Ishikawa (cell line): ENCODE results near the gene HSPH1.

ENCODE experiments used
- CEBPB ChIP-seq: IDR thresholded peaks from 2 replicates; pipeline ENCODE4 v1.6.1; 2012
- CREB1 ChIP-seq: IDR thresholded peaks from 2 replicates; pipeline ENCODE4 v1.6.1; 2012; ENCODE audit warnings: low read depth
- EGR1 ChIP-seq: IDR thresholded peaks from 2 replicates; pipeline ENCODE4 v1.6.1; 2012
- EP300 ChIP-seq: IDR thresholded peaks from 2 replicates; pipeline ENCODE4 v1.6.1; 2012; ENCODE audit warnings: borderline replicate concordance
- FOXM1 ChIP-seq: IDR thresholded peaks from 2 replicates; pipeline ENCODE4 v1.6.1; 2012; ENCODE audit warnings: low read depth, borderline replicate concordance
- MAX ChIP-seq: IDR thresholded peaks from 2 replicates; pipeline ENCODE4 v1.6.1; 2012
- NFIC ChIP-seq: IDR thresholded peaks from 2 replicates; pipeline ENCODE4 v1.6.1; 2012
- RAD21 ChIP-seq: IDR thresholded peaks from 2 replicates; pipeline ENCODE4 v1.6.1; 2012; ENCODE audit warnings: low read depth
- TAF1 ChIP-seq: IDR thresholded peaks from 2 replicates; pipeline ENCODE4 v1.6.1; 2012; ENCODE audit warnings: low read depth, mild to moderate bottlenecking
- TCF12 ChIP-seq: IDR thresholded peaks from 2 replicates; pipeline ENCODE4 v1.6.1; 2012; ENCODE audit warnings: low read depth
- TEAD4 ChIP-seq: IDR thresholded peaks from 2 replicates; pipeline ENCODE4 v1.6.1; 2012
- USF1 ChIP-seq: IDR thresholded peaks from 2 replicates; pipeline ENCODE4 v1.6.1; 2012
- YY1 ChIP-seq: IDR thresholded peaks from 2 replicates; pipeline ENCODE4 v1.6.1; 2012; ENCODE audit warnings: low read depth
- ZBTB7A ChIP-seq: IDR thresholded peaks from 2 replicates; pipeline ENCODE4 v1.6.1; 2012; ENCODE audit warnings: low read depth
- TF ChIP-seq, protein P1 (sequence below): IDR thresholded peaks from 2 replicates; pipeline ENCODE4 v1.6.1; 2012; ENCODE audit warnings: low read depth, mild to moderate bottlenecking

The HSPH1 gene

DNA sequence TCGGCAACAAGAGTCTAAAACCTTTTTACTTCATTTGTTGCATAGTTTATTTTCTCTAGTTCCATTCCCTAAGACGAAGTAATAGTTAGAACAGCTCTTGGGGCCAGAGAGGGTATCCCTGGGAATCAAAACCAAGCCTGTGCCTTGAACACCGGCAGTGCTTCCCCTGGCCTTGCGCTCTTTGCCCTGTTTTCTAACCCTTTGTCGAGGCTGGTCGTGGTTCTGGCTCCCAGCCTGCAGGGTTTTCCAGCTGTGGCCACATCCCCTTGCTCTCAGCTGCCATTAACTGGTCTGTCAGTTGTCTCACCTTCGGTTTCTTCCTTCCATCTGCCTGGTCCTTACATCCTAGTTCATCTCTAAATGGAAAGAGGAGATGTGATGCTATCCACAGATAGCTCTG, 61.0 kb downstream of the HSPH1 start:
- no peak for TF ChIP-seq MAX
- TF ChIP-seq NFIC = no peak
- no peak for TF ChIP-seq ZBTB7A
- TF ChIP-seq EGR1 = no peak
- TF ChIP-seq CREB1 = no peak
- no peak for TF ChIP-seq RAD21
- TF ChIP-seq FOXM1 = no peak

- TF ChIP-seq MAX = no peak
- TF ChIP-seq EP300 = no peak
- no peak for TF ChIP-seq YY1
- no peak for TF ChIP-seq TAF1
- no peak for TF ChIP-seq USF1
- TF ChIP-seq NFIC = no peak
- TF ChIP-seq, protein P1, sequence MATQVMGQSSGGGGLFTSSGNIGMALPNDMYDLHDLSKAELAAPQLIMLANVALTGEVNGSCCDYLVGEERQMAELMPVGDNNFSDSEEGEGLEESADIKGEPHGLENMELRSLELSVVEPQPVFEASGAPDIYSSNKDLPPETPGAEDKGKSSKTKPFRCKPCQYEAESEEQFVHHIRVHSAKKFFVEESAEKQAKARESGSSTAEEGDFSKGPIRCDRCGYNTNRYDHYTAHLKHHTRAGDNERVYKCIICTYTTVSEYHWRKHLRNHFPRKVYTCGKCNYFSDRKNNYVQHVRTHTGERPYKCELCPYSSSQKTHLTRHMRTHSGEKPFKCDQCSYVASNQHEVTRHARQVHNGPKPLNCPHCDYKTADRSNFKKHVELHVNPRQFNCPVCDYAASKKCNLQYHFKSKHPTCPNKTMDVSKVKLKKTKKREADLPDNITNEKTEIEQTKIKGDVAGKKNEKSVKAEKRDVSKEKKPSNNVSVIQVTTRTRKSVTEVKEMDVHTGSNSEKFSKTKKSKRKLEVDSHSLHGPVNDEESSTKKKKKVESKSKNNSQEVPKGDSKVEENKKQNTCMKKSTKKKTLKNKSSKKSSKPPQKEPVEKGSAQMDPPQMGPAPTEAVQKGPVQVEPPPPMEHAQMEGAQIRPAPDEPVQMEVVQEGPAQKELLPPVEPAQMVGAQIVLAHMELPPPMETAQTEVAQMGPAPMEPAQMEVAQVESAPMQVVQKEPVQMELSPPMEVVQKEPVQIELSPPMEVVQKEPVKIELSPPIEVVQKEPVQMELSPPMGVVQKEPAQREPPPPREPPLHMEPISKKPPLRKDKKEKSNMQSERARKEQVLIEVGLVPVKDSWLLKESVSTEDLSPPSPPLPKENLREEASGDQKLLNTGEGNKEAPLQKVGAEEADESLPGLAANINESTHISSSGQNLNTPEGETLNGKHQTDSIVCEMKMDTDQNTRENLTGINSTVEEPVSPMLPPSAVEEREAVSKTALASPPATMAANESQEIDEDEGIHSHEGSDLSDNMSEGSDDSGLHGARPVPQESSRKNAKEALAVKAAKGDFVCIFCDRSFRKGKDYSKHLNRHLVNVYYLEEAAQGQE = no peak
Measured at GRCh38 chr13:31096654-31097302, 64.9 kb downstream of the HSPH1 start.

DNA sequence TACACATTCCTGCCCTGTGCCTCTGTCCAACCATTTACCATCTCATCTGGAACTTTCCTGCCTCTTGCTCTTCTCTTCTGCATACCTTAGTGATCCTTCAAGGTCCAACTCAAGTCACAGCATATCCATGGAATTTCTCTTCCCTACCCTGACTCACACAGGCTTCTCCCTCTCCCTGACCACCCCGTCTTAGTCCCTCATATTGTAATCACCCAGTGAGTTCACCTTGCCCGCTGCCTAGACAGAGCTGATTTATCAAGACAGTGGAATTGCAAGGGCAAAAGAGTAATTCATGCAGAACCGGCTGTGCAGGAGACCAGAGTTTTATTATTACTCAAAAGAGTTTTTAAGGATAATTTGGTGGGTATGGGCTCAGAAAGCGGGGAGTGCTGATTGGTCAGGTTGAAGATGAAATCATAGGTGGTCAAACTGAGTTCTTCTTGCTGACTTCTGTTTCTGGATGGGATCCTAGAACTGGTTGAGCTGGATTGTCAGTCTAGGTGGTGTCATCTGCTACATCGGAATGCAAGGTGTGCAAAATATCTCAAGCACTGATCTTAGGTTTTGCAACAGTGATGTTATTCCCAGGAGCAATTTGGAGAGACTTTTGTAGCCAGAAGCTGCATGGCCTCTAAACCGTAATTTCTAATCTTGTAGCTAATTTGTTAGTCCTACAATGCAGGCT, 67.2 kb downstream of the HSPH1 start:
- TF ChIP-seq USF1 (no peak), EP300 (no peak), RAD21 (no peak), ZBTB7A (no peak), TCF12 (no peak), NFIC (no peak), TAF1 (no peak), EGR1 (no peak), TEAD4 (no peak), CEBPB (no peak), MAX (no peak), CREB1 (no peak), FOXM1 (no peak)
- TF ChIP-seq, protein P1 = no peak

DNA sequence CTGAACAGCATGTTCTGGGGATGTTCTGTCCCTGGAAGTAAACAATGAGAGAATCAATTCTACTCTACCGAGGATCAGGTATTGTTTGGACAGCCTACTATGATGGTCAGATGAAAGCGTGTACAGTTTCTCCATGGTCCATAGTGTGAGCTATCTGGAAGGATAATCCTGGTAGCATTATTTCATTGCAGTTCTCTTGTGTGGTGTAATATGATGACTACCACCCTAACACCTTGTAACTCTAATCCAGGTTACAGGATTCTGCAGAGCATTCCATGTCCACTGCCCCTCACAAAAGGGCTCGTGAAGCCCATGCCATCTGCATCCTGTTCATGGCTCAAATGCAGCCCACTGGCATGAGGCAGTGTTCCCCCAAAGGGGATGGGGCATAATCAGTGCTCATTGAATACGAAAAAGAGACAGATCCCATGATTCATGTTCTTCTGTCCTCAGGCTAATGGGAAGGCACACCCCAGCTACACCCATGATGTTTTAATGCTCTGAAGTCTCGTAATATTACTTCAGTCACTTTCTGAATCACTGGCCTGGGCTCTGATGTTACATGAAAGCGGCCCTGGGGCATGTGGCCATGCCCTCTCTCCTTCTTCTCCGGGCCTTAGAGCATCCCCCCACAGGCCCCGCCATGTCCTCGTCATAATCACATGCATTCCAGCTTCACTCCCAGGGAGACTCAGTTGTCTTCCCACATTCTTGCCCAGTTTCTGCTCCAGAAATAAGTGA, 68.4 kb downstream of the HSPH1 start:
- TF ChIP-seq EGR1 (no peak), RAD21 (no peak), YY1 (no peak)

DNA sequence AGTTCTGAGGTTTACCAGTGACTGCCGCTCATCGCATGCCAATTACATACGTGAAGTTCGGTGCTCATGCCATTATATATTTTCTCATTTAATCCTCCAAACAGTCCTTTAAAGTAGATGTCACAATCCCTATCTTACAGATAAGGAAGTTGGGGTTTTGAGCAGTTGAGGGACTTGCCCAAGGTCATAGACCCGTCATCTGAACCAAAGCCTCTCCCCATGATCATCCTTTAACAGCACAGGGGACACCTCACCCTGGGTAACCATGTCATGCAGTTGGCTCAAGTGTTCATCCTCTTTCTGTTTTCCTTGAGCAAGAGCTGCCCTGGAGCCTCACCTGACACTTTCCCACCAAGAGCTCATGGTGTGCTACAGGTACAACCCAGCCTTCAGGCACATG, 69.1 kb downstream of the HSPH1 start:
- TF ChIP-seq EGR1 (no peak), TCF12 (no peak), TAF1 (no peak), FOXM1 (no peak), CEBPB (no peak), RAD21 (no peak), EP300 (no peak), MAX (no peak)
